AG09309 (cell line): ENCODE measurements around the gene ANP32A.

Experiments used
- DNase-seq: peaks from one replicate; pipeline ENCODE4 v3.0.0-alpha.2; 2010; ENCODE audit warnings: low read depth
- H3K4me3 ChIP-seq: 2 replicates; pipeline ENCODE4 v1.5.1; 2011; ENCODE audit warnings: mild to moderate bottlenecking, low read depth, low read length, moderate library complexity; ENCODE audit not compliant: control insufficient read depth
- TF ChIP-seq, protein P1 (sequence below): IDR thresholded peaks from 2 replicates; pipeline ENCODE4 v1.5.1; 2011; ENCODE audit warnings: mild to moderate bottlenecking, low read depth, low read length, inconsistent platforms; ENCODE audit not compliant: insufficient read depth, control insufficient read depth; ENCODE audit errors: missing control alignments

ANP32A gene

DNA sequence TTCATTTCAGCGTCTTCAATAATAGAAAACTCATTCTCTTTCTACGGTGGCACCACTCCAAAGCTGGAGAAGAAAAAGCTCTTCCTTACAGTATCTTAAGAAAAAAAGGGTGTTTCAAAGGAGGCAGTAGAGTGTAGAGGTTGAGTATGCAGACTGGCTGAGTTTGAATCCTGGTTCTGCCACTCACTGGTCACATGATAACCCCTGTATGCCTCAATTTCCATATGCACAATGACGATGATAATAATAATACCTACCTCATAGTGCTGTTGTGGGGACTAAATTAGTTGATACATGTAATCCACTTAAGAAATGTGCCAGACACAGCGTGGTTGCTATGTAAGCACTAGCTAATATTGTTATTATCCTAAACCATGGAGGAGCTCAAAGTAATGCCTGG is 4.5 kb downstream of the ANP32A start:
- TF ChIP-seq, protein P1, sequence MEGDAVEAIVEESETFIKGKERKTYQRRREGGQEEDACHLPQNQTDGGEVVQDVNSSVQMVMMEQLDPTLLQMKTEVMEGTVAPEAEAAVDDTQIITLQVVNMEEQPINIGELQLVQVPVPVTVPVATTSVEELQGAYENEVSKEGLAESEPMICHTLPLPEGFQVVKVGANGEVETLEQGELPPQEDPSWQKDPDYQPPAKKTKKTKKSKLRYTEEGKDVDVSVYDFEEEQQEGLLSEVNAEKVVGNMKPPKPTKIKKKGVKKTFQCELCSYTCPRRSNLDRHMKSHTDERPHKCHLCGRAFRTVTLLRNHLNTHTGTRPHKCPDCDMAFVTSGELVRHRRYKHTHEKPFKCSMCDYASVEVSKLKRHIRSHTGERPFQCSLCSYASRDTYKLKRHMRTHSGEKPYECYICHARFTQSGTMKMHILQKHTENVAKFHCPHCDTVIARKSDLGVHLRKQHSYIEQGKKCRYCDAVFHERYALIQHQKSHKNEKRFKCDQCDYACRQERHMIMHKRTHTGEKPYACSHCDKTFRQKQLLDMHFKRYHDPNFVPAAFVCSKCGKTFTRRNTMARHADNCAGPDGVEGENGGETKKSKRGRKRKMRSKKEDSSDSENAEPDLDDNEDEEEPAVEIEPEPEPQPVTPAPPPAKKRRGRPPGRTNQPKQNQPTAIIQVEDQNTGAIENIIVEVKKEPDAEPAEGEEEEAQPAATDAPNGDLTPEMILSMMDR, result no peak
- H3K4me3 ChIP-seq, result no peak overlapping the region

DNA sequence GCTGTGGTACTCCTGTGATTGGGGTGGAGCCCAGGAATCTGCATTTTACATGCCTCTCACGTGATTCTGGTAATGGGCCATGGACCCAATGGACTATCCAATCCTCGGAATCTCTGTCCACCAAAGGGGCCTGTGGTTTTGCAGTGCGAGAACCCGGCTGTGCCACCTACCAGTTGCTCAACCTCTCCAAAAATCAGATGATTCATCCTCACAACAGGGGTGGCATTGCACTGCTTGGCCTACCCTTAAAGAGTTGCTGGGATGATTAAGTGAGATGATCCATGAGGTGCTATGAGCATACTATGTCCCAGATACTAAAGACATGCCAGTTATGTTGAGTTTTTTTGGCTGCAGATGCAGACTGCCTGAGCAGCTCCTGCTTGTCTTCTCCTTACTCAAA is 5.1 kb downstream of the ANP32A start:
- DNase-seq, result no peak
- TF ChIP-seq, protein P1, result no peak
- no peak overlapping the region for H3K4me3 ChIP-seq

More for the DNA sequence above, 4.5 kb downstream of the ANP32A start:
- DNase-seq, result no peak

DNA sequence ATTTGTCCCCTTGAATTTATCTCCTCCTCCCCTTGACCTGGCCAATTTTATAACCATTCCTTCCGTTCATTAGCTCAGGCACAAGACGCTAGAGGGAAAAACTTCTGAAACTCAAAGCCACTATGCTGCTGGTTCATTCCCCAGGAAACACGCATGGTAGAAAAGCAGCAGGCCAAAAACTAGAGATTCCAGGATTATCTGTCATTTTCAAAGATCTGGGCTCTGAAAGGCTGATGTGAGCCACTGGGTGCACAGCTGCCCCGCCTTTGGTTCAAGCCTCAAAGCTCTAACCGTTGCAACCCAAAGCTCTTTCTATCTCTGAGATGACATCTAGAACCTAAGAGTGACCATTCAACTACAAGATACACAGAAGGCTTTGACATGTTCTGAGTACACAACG is 6.1 kb downstream of the ANP32A start:
- TF ChIP-seq, protein P1, result no peak
- no peak for DNase-seq
- no peak overlapping the region for H3K4me3 ChIP-seq

DNA sequence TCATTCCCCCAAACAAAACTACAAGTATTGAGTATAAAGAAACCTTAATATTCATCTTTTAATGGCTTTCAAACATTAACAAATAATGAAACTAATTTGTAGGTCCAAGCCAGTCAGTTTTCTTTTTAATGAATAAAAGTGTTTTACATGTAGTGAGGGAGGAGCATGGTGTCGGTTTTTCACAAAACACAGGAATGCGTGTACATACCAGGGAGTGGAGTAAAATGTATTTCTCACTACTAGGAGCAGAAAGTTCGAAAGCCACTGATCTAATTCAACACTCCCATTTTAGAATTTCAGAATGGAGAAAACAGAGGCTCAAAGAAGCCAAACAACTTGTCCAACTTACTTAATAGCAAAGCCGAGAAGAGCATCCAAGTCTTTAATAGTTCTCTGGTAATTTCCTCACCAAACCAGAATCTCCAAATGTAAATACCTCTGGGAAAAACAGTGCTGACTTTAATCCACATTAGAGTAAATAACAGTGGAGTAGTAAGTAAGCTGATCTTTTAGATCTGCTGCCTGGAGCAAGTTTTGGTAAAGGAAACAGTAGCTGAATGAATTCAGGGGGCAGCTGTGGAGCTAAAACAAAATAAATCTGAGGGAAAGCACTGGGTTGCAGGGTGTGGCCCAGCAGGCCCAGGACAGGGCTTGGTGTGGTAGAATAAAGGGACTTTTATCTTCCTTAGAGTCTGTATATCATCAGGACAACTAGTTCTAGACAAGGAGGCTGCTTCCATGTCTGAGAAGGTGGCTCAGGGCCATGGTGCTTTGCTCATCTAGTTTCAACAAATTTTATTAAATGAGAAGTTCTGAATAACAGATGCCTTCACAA is 7.9 kb downstream of the ANP32A start:
- no peak for DNase-seq

DNA sequence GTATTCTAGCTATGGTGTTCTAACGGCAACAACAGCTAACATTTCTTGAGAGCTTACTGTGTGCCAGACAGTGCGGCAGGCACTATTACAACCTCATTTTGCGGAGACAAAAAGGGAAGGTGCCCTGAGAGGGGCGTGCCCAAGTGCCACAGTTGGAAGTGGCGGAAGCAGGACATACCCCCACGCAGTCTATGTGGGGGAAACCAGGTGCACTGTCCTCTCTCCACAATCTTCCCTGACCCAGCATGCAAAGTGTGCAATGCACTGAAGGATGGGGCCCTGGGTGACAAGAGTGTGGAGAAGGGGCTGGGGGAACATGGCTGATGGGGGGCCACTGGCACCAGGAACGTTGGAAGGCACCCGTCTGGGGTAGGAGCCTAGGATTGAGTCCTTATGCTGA is 8.6 kb downstream of the ANP32A start:
- no peak for DNase-seq
- TF ChIP-seq, protein P1, result no peak
- H3K4me3 ChIP-seq, result no peak overlapping the region

More for the DNA sequence above, 7.9 kb downstream of the ANP32A start:
- TF ChIP-seq, protein P1, result no peak
- no peak overlapping the region for H3K4me3 ChIP-seq

DNA sequence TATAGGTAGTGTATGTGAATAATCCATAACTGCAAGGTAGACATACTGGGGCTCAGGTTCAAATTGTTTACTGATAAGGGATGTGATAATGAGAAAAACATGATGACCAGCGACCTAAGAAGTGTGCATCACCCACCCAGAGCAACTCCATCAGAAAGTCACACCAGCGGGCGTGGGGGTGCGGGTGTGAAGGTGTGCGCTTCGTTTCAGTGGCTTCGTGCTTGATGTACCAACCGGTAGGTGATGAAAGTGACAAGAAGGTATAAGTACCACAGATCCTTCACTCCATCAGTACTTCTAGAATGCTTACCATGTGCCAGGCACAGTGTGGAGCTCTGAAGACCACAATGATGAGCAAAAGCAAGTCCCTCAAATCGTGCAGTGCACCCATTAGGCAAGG is 11.2 kb downstream of the ANP32A start:
- no peak for DNase-seq
- TF ChIP-seq, protein P1, result no peak
- no peak overlapping the region for H3K4me3 ChIP-seq

DNA sequence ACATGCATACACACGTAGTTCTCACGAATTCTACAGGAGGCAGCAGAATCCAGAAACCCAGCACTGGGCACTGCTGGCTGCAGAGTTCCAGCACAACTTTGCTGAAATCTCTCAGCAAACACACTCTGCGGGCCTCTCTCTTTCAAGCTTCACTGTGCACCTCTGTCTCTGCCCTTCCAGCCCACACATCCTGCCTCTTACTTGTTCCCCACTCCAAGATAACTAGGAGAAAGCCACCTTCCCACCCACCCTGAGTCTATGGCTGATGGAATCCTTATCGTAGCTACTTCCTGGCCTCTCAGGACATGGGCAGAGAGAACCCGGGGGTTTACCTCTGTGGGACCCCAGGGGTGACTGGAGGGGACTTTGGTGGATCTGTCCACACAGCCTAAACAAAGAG is 11.9 kb downstream of the ANP32A start:
- TF ChIP-seq, protein P1, result no peak
- no peak overlapping the region for H3K4me3 ChIP-seq
- no peak for DNase-seq
